ENCODE results near the gene MMP15. TPM values are rescaled to one million over a fixed set of nuclear protein-coding genes. Genes with fewer than 3 reads are reported as not detected.
A peak's percentile ranks its signal among the peaks of the same experiment; 100 is the strongest.

The MMP15 gene
- total RNA-seq, 1 experiment from 2014 or later = 1.3 TPM

DNA sequence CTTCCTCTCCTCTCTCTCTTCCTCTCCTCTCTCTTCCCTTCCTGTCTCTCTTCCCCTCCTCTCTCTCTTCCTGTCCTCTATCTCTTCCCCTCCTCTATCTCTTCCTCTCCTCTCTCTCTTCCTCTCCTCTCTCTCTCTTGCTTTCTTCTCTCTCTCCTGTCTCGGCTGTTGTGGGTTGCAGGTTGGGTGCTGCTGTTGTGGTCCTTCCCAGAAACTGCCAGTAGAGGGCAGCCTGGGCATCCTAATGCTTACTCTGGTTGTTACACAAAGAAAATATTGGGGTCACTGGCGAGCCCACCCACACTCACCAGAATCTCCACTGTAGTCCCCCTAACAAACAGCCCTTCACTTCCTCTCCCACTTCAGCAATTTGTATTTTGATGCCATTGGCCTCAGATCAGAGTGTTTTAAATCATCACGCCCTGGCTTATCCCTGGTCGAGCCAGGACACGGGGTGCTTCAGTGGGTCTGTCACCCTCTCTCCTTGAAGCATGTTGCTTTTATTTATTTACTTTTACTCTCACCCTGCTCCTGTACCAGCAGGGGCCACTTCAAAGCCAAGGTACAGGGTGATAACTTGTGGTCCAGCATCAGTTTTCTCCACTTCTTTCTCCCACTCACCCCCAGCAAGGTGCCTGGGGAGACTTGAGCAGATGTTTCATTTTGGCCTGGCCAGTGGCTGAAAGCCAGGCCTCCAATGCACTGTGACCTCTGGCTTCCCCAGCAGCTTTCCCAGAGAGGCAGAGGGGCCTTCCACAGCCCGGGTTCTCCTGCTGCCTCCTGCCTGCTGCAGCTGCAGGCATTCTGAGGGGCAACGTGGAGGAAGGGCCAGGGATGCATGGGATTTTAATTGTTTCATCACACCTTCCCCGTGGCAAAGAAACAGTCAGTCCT lies 4.7 kb upstream of the MMP15 start:
- DNase-seq (ENCODE audit: unreplicated experiment) = peak; percentile 54
- ChIA-PET CTCF (interaction anchor here (0.6 to 4.4 kb wide), 8 partner anchors 10 to 378 kb away, joined by 3 to 52 read pairs (median 3); partner anchors contain the start of gene CFAP20), POLR2A (interaction anchor here (5.7 kb wide), 1 partner anchor 107 kb away, joined by 68 read pairs; the partner anchor contains the start of gene CFAP20)
- no peak overlapping the region for H3K4me3 Mint-ChIP-seq (ENCODE audit: unreplicated experiment)
- TSS peak; percentile 94 for BruUV-seq (replicated peaks)
- intact Hi-C loops (cut with micrococcal nuclease) = loop anchor here (1.0 to 5.0 kb wide), 4 partner anchors 101 to 466 kb away; partner anchors contain the start of gene CSNK2A2
- no peaks in the 10 kb centered on the region for H3K27me3 Mint-ChIP-seq (ENCODE audit: insufficient read depth, unreplicated experiment)
- H3K9me3 Mint-ChIP-seq (ENCODE audit: unreplicated experiment) = no peaks in the 10 kb centered on the region
- H3K36me3 Mint-ChIP-seq (ENCODE audit: insufficient read depth, unreplicated experiment) = peaks cover 15% of the 10 kb centered on the region
- no peak overlapping the region for H3K27ac Mint-ChIP-seq (ENCODE audit: low read depth, unreplicated experiment)
- TF ChIP-seq, protein P1, sequence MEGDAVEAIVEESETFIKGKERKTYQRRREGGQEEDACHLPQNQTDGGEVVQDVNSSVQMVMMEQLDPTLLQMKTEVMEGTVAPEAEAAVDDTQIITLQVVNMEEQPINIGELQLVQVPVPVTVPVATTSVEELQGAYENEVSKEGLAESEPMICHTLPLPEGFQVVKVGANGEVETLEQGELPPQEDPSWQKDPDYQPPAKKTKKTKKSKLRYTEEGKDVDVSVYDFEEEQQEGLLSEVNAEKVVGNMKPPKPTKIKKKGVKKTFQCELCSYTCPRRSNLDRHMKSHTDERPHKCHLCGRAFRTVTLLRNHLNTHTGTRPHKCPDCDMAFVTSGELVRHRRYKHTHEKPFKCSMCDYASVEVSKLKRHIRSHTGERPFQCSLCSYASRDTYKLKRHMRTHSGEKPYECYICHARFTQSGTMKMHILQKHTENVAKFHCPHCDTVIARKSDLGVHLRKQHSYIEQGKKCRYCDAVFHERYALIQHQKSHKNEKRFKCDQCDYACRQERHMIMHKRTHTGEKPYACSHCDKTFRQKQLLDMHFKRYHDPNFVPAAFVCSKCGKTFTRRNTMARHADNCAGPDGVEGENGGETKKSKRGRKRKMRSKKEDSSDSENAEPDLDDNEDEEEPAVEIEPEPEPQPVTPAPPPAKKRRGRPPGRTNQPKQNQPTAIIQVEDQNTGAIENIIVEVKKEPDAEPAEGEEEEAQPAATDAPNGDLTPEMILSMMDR (IDR thresholded peaks at IDR 0.05; ENCODE audit: unreplicated experiment) = peak; percentile 81
- peaks cover 15% of the 10 kb centered on the region for H3K4me1 Mint-ChIP-seq (ENCODE audit: insufficient read depth, unreplicated experiment)

DNA sequence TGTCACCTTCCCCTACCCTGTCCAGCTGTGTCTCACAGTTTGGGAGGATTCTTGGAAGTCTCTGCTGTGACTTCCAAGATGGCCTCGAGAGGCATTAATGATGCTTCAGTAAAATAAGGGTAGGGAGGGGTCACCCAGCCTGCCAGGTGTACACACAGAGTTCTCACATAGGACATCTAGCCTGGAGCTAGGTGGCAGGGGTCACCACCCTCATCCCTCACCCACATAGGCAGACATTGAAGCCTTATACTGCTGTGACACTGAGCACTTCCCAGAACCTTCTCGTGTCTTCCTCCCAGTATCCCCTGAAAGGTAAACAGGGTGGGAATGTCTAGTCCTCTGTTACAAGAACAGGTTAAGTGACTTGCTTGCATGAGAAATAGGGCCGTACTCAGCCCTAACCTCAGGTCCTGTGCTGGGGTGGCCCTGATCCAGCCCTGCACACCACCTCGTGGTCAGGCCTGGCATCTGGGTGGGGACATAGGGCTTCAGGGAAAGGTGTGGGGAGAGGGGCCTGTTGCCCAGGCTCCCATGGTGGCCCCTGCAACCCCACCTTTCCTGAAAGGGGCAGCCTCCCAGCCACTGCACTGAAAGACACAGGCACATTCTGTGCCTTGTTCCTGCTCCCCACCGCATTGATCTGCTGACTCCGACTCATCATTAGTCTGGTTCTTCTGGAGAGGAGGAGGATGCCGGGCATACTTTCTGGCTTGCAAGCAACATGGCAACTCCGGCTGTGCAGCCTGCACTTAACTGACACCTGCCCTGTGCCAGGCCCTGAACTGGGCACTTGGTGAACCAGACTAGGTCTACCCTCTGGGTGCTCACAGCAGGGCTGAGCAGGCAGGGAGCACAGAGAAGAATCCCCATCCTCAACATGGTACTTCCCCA lies 3.6 kb upstream of the MMP15 start:
- BruUV-seq (replicated peaks) = no TSS peak
- DNase-seq (ENCODE audit: unreplicated experiment) = no peak
- POLR2A ChIA-PET = interaction anchor here (5.7 kb wide), 1 partner anchor 106 kb away, joined by 68 read pairs; the partner anchor contains the start of gene CFAP20
- CTCF ChIA-PET = interaction anchor here (0.6 to 4.4 kb wide), 8 partner anchors 11 to 377 kb away, joined by 3 to 52 read pairs (median 3); partner anchors contain the start of gene CFAP20
- Mint-ChIP-seq H3K27me3 (ENCODE audit: insufficient read depth, unreplicated experiment) (no peaks in the 10 kb centered on the region), H3K27ac (ENCODE audit: low read depth, unreplicated experiment) (no peak overlapping the region), H3K36me3 (ENCODE audit: insufficient read depth, unreplicated experiment) (peaks cover 15% of the 10 kb centered on the region), H3K4me3 (ENCODE audit: unreplicated experiment) (no peak overlapping the region), H3K9me3 (ENCODE audit: unreplicated experiment) (no peaks in the 10 kb centered on the region), H3K4me1 (ENCODE audit: insufficient read depth, unreplicated experiment) (peaks cover 15% of the 10 kb centered on the region)
- TF ChIP-seq, protein P1 (IDR thresholded peaks at IDR 0.05; ENCODE audit: unreplicated experiment) = no peak
- intact Hi-C loops (cut with micrococcal nuclease) = loop anchor here (2.0 to 5.0 kb wide), 3 partner anchors 75 to 465 kb away; no protein-coding TSS in a partner anchor

DNA sequence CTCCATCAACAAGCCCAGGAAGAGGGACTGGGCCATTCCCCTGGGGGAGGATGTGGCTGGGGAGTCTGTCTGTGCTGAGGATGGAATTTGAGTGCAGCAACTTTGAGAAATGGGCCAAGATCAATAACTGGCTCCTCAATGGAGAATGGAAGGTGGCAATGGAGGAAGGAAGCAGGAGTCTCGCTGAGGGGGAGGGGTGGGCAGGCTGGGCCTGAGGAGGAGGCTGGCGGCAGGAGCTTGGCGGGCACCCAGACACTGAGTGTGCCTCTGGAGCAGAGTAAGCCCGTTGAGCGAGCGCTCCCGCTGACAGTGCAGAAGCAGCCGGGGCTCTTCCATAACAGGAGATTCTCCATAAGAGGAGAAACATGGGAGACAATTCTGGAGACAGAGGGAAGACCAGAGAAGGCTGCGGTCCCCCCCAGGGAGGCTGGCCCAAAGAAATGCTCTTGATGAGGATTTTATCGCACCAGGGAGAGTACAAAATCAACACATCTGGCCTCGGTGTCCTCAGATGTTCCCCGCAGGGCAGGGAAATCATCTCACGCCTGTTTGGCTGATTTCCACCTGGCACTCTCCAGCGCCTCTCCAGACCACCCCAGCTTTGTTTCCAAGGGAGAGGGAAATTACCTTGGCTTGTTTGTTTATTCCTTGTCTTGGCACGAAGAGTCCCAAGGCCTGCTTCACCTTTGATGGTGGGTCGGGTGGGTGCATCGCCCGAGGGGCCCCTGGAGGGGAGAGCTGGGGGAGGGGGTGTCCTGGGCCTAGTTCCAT lies 2.8 kb upstream of the MMP15 start:
- no peaks in the 10 kb centered on the region for H3K9me3 Mint-ChIP-seq (ENCODE audit: unreplicated experiment)
- H3K27ac Mint-ChIP-seq (ENCODE audit: low read depth, unreplicated experiment) = no peak overlapping the region
- no peaks in the 10 kb centered on the region for H3K27me3 Mint-ChIP-seq (ENCODE audit: insufficient read depth, unreplicated experiment)
- intact Hi-C loops (cut with micrococcal nuclease) = loop anchor here (2.0 to 5.0 kb wide), 2 partner anchors 74 to 465 kb away; no protein-coding TSS in a partner anchor
- TF ChIP-seq, protein P1 (IDR thresholded peaks at IDR 0.05; ENCODE audit: unreplicated experiment) = no peak
- BruUV-seq (replicated peaks) = no TSS peak
- H3K36me3 Mint-ChIP-seq (ENCODE audit: insufficient read depth, unreplicated experiment) = peaks cover 15% of the 10 kb centered on the region
- POLR2A ChIA-PET = interaction anchor here (0.7 to 5.7 kb wide), 4 partner anchors 99 to 242 kb away, joined by 3 to 68 read pairs (median 8); partner anchors contain the start of gene CFAP20
- DNase-seq (ENCODE audit: unreplicated experiment) = peak; percentile 71
- CTCF ChIA-PET = interaction anchor here (0.6 to 4.4 kb wide), 12 partner anchors 11 to 469 kb away, joined by 3 to 52 read pairs (median 3); partner anchors contain the start of gene CFAP20
- peak overlapping the region; percentile 26 for H3K4me3 Mint-ChIP-seq (ENCODE audit: unreplicated experiment)
- H3K4me1 Mint-ChIP-seq (ENCODE audit: insufficient read depth, unreplicated experiment) = peaks cover 15% of the 10 kb centered on the region

Measured in MCF 10A (cell line).